NK-92 treated with Interleukin-12 subunit alpha and Interleukin-12 subunit beta, amount 100 ng/mL, for 24 hours (cell line): ENCODE measurements around the gene SLC35G2.
"Not testable (repeated sequence)": the region's sequence is repeated elsewhere in the genome, so short reads cannot be mapped to it uniquely, and the experiment has no call there.

Experiments
- DNase-seq: peaks from one replicate; lab custom pipeline; 2025; lab: John Stamatoyannopoulos, UW

Gene SLC35G2

GRCh38 chr3:136818769-136819391, at the start of gene SLC35G2:
Gene SLC35G2 (plus strand): TSS chr3:136819126. CDS start chr3:136854461, 35,335 bp downstream.
- DNase-seq, result no peak

GRCh38 chr3:136772709-136773108, 46.2 kb upstream of the SLC35G2 start:
- no peak for DNase-seq

GRCh38 chr3:136778865-136779264, 40.1 kb upstream of the SLC35G2 start:
- no peak for DNase-seq

GRCh38 chr3:136780741-136781140, 38.2 kb upstream of the SLC35G2 start:
- DNase-seq, result no peak

- no peak for DNase-seq
These were observed 35.2 kb upstream of the SLC35G2 start for GRCh38 chr3:136783708-136784191.

GRCh38 chr3:136787349-136787748, 31.6 kb upstream of the SLC35G2 start:
- peak; percentile 58 for DNase-seq

- DNase-seq, result no peak
These were observed 30.8 kb upstream of the SLC35G2 start for GRCh38 chr3:136788154-136788553.

- no peak for DNase-seq
These were observed 28.9 kb upstream of the SLC35G2 start for GRCh38 chr3:136789976-136790375.

GRCh38 chr3:136790786-136791185, 28.1 kb upstream of the SLC35G2 start:
- DNase-seq, result no peak

GRCh38 chr3:136792556-136793330, 26.2 kb upstream of the SLC35G2 start:
- no peak for DNase-seq

- DNase-seq, result not testable (repeated sequence)
These were observed 17.8 kb upstream of the SLC35G2 start for GRCh38 chr3:136801146-136801545.

GRCh38 chr3:136802481-136802996, 16.4 kb upstream of the SLC35G2 start:
- DNase-seq, result no peak

GRCh38 chr3:136804141-136804540, 14.8 kb upstream of the SLC35G2 start:
- peak; percentile 7 for DNase-seq

GRCh38 chr3:136804813-136805212, 14.1 kb upstream of the SLC35G2 start:
- DNase-seq, result no peak

GRCh38 chr3:136805795-136806194, 13.1 kb upstream of the SLC35G2 start:
- no peak for DNase-seq

- DNase-seq, result no peak
These were observed 7.2 kb upstream of the SLC35G2 start for GRCh38 chr3:136811701-136812100.

- DNase-seq, result no peak
These were observed 1.5 kb upstream of the SLC35G2 start for GRCh38 chr3:136817448-136817847.

GRCh38 chr3:136818191-136818768, 646 bp upstream of the SLC35G2 start:
- no peak for DNase-seq

GRCh38 chr3:136819392-136819730, 435 bp downstream of the SLC35G2 start:
- DNase-seq, result no peak

- no peak for DNase-seq
These were observed 1.1 kb downstream of the SLC35G2 start for GRCh38 chr3:136819731-136820679.

- DNase-seq, result no peak
These were observed 12.5 kb downstream of the SLC35G2 start for GRCh38 chr3:136831461-136831860.
